Measurements from ENCODE around the gene IQCM. TPM values are rescaled to one million over a fixed set of nuclear protein-coding genes. Genes with fewer than 3 reads are reported as not detected.

IQCM gene
- total and polyA plus RNA-seq, 7 experiments from 2014 or later: not detected

- Histone ChIP-seq H3K4me3 (ENCODE audit: low read length) (no peak overlapping the region), H3K9me3 (ENCODE audit: control insufficient read depth in 2 of 3, low read length in 3 of 3) (no peaks in the 10 kb centered on the region), H3K27ac (ENCODE audit: low read depth, low read length) (no peak overlapping the region), H3K4me1 (ENCODE audit: control insufficient read depth in 2 of 2, insufficient read depth in 2 of 2, low read length in 2 of 2) (no peaks in the 10 kb centered on the region), H3K27me3 (ENCODE audit: control insufficient read depth in 2 of 2, insufficient read depth in 2 of 2, low read length in 2 of 2) (no peaks in the 10 kb centered on the region), H3K36me3 (ENCODE audit: control insufficient read depth in 2 of 3, insufficient read depth in 3 of 3, low read length in 3 of 3) (no peaks in the 10 kb centered on the region)
- Mint-ChIP-seq H3K9me3 (peaks cover 0 to 29% (median 5%) of the 10 kb centered on the region in 11 donors), H3K27ac (no peak overlapping the region), H3K4me1 (no peaks in the 10 kb centered on the region), H3K27me3 (no peaks in the 10 kb centered on the region), H3K36me3 (no peaks in the 10 kb centered on the region), H3K4me3 (no peak overlapping the region)
- ChIA-PET POLR2A (no interaction called here), CTCF (no interaction called here)
- intact Hi-C loops (cut with micrococcal nuclease): no loop called here
- DNase-seq (no peak), ATAC-seq (no peak)
These were observed 124.9 kb downstream of the IQCM start for GRCh38 chr4:149690726-149691125.

DNA sequence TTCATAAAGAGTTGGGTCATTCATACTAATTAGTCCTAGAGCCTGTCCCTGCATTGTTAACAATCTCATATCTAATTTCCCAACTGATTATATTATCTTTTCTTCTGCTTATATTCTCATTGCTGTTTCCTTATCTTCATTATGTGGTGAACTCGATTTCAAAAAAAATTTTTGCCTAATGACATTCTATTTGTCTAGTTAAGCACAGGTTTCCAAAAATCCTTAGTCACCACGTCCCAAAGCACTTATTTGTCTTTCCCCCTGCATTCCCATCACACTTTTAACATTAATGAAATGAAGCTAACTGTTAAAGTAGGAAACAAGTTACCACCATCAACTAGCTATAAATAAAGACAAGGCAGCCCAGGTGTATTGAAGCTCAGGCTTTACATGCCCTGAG, 131.1 kb downstream of the IQCM start:
- H3K4me3 Mint-ChIP-seq: no peak overlapping the region
- no peak overlapping the region for H3K4me3 ChIP-seq (ENCODE audit: low read length)
- no peaks in the 10 kb centered on the region for H3K4me1 ChIP-seq (ENCODE audit: control insufficient read depth in 2 of 2, insufficient read depth in 2 of 2, low read length in 2 of 2)
- no peaks in the 10 kb centered on the region for H3K27me3 ChIP-seq (ENCODE audit: control insufficient read depth in 2 of 2, insufficient read depth in 2 of 2, low read length in 2 of 2)
- DNase-seq: no peak
- no peak overlapping the region for H3K27ac ChIP-seq (ENCODE audit: low read depth, low read length)
- H3K36me3 Mint-ChIP-seq: no peaks in the 10 kb centered on the region
- peaks cover 0 to 11% (median 3%) of the 10 kb centered on the region in 11 donors for H3K9me3 Mint-ChIP-seq
- ChIA-PET POLR2A (no interaction called here), CTCF (interaction anchor here (0.7 kb wide), 1 partner anchor 10 kb away, joined by 3 read pairs; no protein-coding TSS in a partner anchor)
- intact Hi-C loops (cut with micrococcal nuclease): no loop called here
- H3K4me1 Mint-ChIP-seq: no peaks in the 10 kb centered on the region
- no peaks in the 10 kb centered on the region for H3K36me3 ChIP-seq (ENCODE audit: control insufficient read depth in 2 of 3, insufficient read depth in 3 of 3, low read length in 3 of 3)
- H3K27ac Mint-ChIP-seq: no peak overlapping the region
- H3K9me3 ChIP-seq (ENCODE audit: control insufficient read depth in 2 of 3, low read length in 3 of 3): no peaks in the 10 kb centered on the region
- no peak for ATAC-seq
- no peaks in the 10 kb centered on the region for H3K27me3 Mint-ChIP-seq

GRCh38 chr4:149676076-149676475, 139.6 kb downstream of the IQCM start:
- ChIA-PET CTCF (no interaction called here), POLR2A (no interaction called here)
- H3K27ac Mint-ChIP-seq: peak overlapping the region in 1 of 9 donors; percentile 52
- Histone ChIP-seq H3K4me1 (ENCODE audit: control insufficient read depth in 2 of 2, insufficient read depth in 2 of 2, low read length in 2 of 2) (no peaks in the 10 kb centered on the region), H3K36me3 (ENCODE audit: control insufficient read depth in 2 of 3, insufficient read depth in 3 of 3, low read length in 3 of 3) (no peaks in the 10 kb centered on the region), H3K9me3 (ENCODE audit: control insufficient read depth in 2 of 3, low read length in 3 of 3) (no peaks in the 10 kb centered on the region), H3K27ac (ENCODE audit: low read depth, low read length) (no peak overlapping the region), H3K27me3 (ENCODE audit: control insufficient read depth in 2 of 2, insufficient read depth in 2 of 2, low read length in 2 of 2) (no peaks in the 10 kb centered on the region), H3K4me3 (ENCODE audit: low read length) (no peak overlapping the region)
- no peak overlapping the region for H3K4me3 Mint-ChIP-seq
- ATAC-seq (no peak), DNase-seq (no peak)
- H3K4me1 Mint-ChIP-seq: no peaks in the 10 kb centered on the region
- no peaks in the 10 kb centered on the region for H3K36me3 Mint-ChIP-seq
- H3K9me3 Mint-ChIP-seq: peaks cover 2 to 44% (median 15%) of the 10 kb centered on the region in 11 donors
- intact Hi-C loops (cut with micrococcal nuclease): no loop called here
- no peaks in the 10 kb centered on the region for H3K27me3 Mint-ChIP-seq

- no peaks in the 10 kb centered on the region for H3K9me3 ChIP-seq (ENCODE audit: control insufficient read depth in 2 of 3, low read length in 3 of 3)
- POLR2A ChIA-PET: no interaction called here
- ATAC-seq (no peak), DNase-seq (no peak)
- intact Hi-C loops (cut with micrococcal nuclease): no loop called here
- no peaks in the 10 kb centered on the region for H3K4me1 ChIP-seq (ENCODE audit: control insufficient read depth in 2 of 2, insufficient read depth in 2 of 2, low read length in 2 of 2)
- Mint-ChIP-seq H3K27me3 (no peaks in the 10 kb centered on the region), H3K36me3 (no peaks in the 10 kb centered on the region), H3K4me1 (no peaks in the 10 kb centered on the region), H3K4me3 (no peak overlapping the region), H3K9me3 (peaks cover 0 to 9% (median 1%) of the 10 kb centered on the region in 11 donors), H3K27ac (no peak overlapping the region)
- H3K36me3 ChIP-seq (ENCODE audit: control insufficient read depth in 2 of 3, insufficient read depth in 3 of 3, low read length in 3 of 3): no peaks in the 10 kb centered on the region
- no peaks in the 10 kb centered on the region for H3K27me3 ChIP-seq (ENCODE audit: control insufficient read depth in 2 of 2, insufficient read depth in 2 of 2, low read length in 2 of 2)
- CTCF ChIA-PET: no interaction called here
- H3K4me3 ChIP-seq (ENCODE audit: low read length): no peak overlapping the region
- no peak overlapping the region for H3K27ac ChIP-seq (ENCODE audit: low read depth, low read length)
These were observed 169.9 kb downstream of the IQCM start for GRCh38 chr4:149645790-149646189.

GRCh38 chr4:149638073-149638472, 177.6 kb downstream of the IQCM start:
- Histone ChIP-seq H3K4me1 (ENCODE audit: control insufficient read depth in 2 of 2, insufficient read depth in 2 of 2, low read length in 2 of 2) (no peaks in the 10 kb centered on the region), H3K9me3 (ENCODE audit: control insufficient read depth in 2 of 3, low read length in 3 of 3) (no peaks in the 10 kb centered on the region), H3K36me3 (ENCODE audit: control insufficient read depth in 2 of 3, insufficient read depth in 3 of 3, low read length in 3 of 3) (no peaks in the 10 kb centered on the region), H3K27me3 (ENCODE audit: control insufficient read depth in 2 of 2, insufficient read depth in 2 of 2, low read length in 2 of 2) (no peaks in the 10 kb centered on the region), H3K4me3 (ENCODE audit: low read length) (no peak overlapping the region), H3K27ac (ENCODE audit: low read depth, low read length) (no peak overlapping the region)
- intact Hi-C loops (cut with micrococcal nuclease): no loop called here
- Mint-ChIP-seq H3K27me3 (no peaks in the 10 kb centered on the region), H3K36me3 (no peaks in the 10 kb centered on the region), H3K9me3 (peaks cover 0 to 6% (median 2%) of the 10 kb centered on the region in 11 donors), H3K27ac (no peak overlapping the region), H3K4me3 (no peak overlapping the region), H3K4me1 (no peaks in the 10 kb centered on the region)
- ChIA-PET POLR2A (no interaction called here), CTCF (no interaction called here)
- ATAC-seq (no peak), DNase-seq (no peak)

GRCh38 chr4:149634368-149634767, 181.3 kb downstream of the IQCM start:
- Histone ChIP-seq H3K4me1 (ENCODE audit: control insufficient read depth in 2 of 2, insufficient read depth in 2 of 2, low read length in 2 of 2) (no peaks in the 10 kb centered on the region), H3K36me3 (ENCODE audit: control insufficient read depth in 2 of 3, insufficient read depth in 3 of 3, low read length in 3 of 3) (no peaks in the 10 kb centered on the region), H3K27me3 (ENCODE audit: control insufficient read depth in 2 of 2, insufficient read depth in 2 of 2, low read length in 2 of 2) (no peaks in the 10 kb centered on the region), H3K27ac (ENCODE audit: low read depth, low read length) (no peak overlapping the region), H3K4me3 (ENCODE audit: low read length) (no peak overlapping the region), H3K9me3 (ENCODE audit: control insufficient read depth in 2 of 3, low read length in 3 of 3) (no peaks in the 10 kb centered on the region)
- intact Hi-C loops (cut with micrococcal nuclease): no loop called here
- CTCF ChIA-PET: no interaction called here
- no peak overlapping the region for H3K27ac Mint-ChIP-seq
- no peaks in the 10 kb centered on the region for H3K4me1 Mint-ChIP-seq
- H3K36me3 Mint-ChIP-seq: no peaks in the 10 kb centered on the region
- H3K4me3 Mint-ChIP-seq: no peak overlapping the region
- H3K27me3 Mint-ChIP-seq: no peaks in the 10 kb centered on the region
- POLR2A ChIA-PET: no interaction called here
- DNase-seq (no peak), ATAC-seq (no peak)
- H3K9me3 Mint-ChIP-seq: peaks cover 0 to 6% (median 3%) of the 10 kb centered on the region in 11 donors

DNA sequence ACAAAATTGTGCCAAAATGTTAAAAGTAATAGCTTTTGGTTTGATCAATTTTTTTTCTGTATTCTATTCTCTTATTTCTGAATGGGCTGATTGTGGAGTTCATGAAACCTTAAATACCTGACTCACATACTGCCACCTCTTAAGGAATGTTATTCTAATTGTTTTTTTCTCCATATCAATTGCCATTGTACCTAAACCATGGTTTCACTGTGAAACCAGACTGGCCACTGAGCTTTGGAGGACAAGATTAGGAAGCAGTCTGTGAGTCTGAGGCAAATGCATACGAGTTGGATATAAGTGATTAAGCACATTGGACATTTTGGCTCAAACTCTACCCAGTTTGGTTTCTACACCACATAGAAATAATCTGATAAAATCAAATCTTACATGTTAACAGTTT, 184.0 kb downstream of the IQCM start:
- no peaks in the 10 kb centered on the region for H3K9me3 ChIP-seq (ENCODE audit: control insufficient read depth in 2 of 3, low read length in 3 of 3)
- intact Hi-C loops (cut with micrococcal nuclease): no loop called here
- H3K9me3 Mint-ChIP-seq: peaks cover 0 to 11% (median 3%) of the 10 kb centered on the region in 11 donors
- H3K4me3 ChIP-seq (ENCODE audit: low read length): no peak overlapping the region
- H3K27ac ChIP-seq (ENCODE audit: low read depth, low read length): no peak overlapping the region
- H3K27me3 ChIP-seq (ENCODE audit: control insufficient read depth in 2 of 2, insufficient read depth in 2 of 2, low read length in 2 of 2): no peaks in the 10 kb centered on the region
- ChIA-PET POLR2A (no interaction called here), CTCF (no interaction called here)
- H3K4me1 ChIP-seq (ENCODE audit: control insufficient read depth in 2 of 2, insufficient read depth in 2 of 2, low read length in 2 of 2): no peaks in the 10 kb centered on the region
- H3K4me1 Mint-ChIP-seq: no peaks in the 10 kb centered on the region
- no peak for DNase-seq
- H3K4me3 Mint-ChIP-seq: no peak overlapping the region
- H3K27me3 Mint-ChIP-seq: no peaks in the 10 kb centered on the region
- no peaks in the 10 kb centered on the region for H3K36me3 Mint-ChIP-seq
- H3K27ac Mint-ChIP-seq: no peak overlapping the region
- H3K36me3 ChIP-seq (ENCODE audit: control insufficient read depth in 2 of 3, insufficient read depth in 3 of 3, low read length in 3 of 3): no peaks in the 10 kb centered on the region
- ATAC-seq: no peak

Data from naive thymus-derived CD4-positive, alpha-beta T cell (primary cell).